ENCODE results near the gene KRTAP21-3. TPM values are rescaled to one million over a fixed set of nuclear protein-coding genes. Genes with fewer than 3 reads are reported as not detected.

Gene KRTAP21-3
- total and polyA plus RNA-seq, 5 donors: not detected

Other genes starting within 250 kb of the KRTAP21-3 start
- not detected for gene KRTAP19-1, start 238.4 kb downstream of the KRTAP21-3 start, total RNA-seq
- not detected for gene KRTAP19-1, start 238.4 kb downstream of the KRTAP21-3 start, polyA plus RNA-seq
- gene KRTAP19-2, start 231.3 kb downstream of the KRTAP21-3 start, total RNA-seq: not detected
- not detected for gene KRTAP19-2, start 231.3 kb downstream of the KRTAP21-3 start, polyA plus RNA-seq
- gene KRTAP19-3, start 226.8 kb downstream of the KRTAP21-3 start, total RNA-seq: not detected
- gene KRTAP19-3, start 226.8 kb downstream of the KRTAP21-3 start, polyA plus RNA-seq: not detected
- gene KRTAP19-4, start 221.6 kb downstream of the KRTAP21-3 start, total RNA-seq: not detected
- gene KRTAP19-4, start 221.6 kb downstream of the KRTAP21-3 start, polyA plus RNA-seq: not detected
- gene KRTAP19-5, start 216.6 kb downstream of the KRTAP21-3 start, total RNA-seq: not detected
- gene KRTAP19-5, start 216.6 kb downstream of the KRTAP21-3 start, polyA plus RNA-seq: not detected
- not detected for gene KRTAP19-6, start 176.9 kb downstream of the KRTAP21-3 start, total RNA-seq
- gene KRTAP19-6, start 176.9 kb downstream of the KRTAP21-3 start, polyA plus RNA-seq: not detected
- not detected for gene KRTAP19-7, start 157.5 kb downstream of the KRTAP21-3 start, total RNA-seq
- 0.52 TPM for gene KRTAP19-7, start 157.5 kb downstream of the KRTAP21-3 start, polyA plus RNA-seq
- gene KRTAP22-2, start 128.4 kb downstream of the KRTAP21-3 start, total RNA-seq: not detected
- gene KRTAP22-2, start 128.4 kb downstream of the KRTAP21-3 start, polyA plus RNA-seq: not detected
- not detected for gene KRTAP6-3, start 126.3 kb downstream of the KRTAP21-3 start, total RNA-seq
- not detected for gene KRTAP6-3, start 126.3 kb downstream of the KRTAP21-3 start, polyA plus RNA-seq
- not detected for gene KRTAP6-2, start 119.9 kb downstream of the KRTAP21-3 start, total RNA-seq
- not detected for gene KRTAP6-2, start 119.9 kb downstream of the KRTAP21-3 start, polyA plus RNA-seq
- not detected for gene KRTAP22-1, start 117.7 kb downstream of the KRTAP21-3 start, total RNA-seq
- not detected for gene KRTAP22-1, start 117.7 kb downstream of the KRTAP21-3 start, polyA plus RNA-seq
- gene KRTAP6-1, start 104.8 kb downstream of the KRTAP21-3 start, total RNA-seq: not detected
- gene KRTAP6-1, start 104.8 kb downstream of the KRTAP21-3 start, polyA plus RNA-seq: not detected
- not detected for gene KRTAP20-1, start 102.4 kb downstream of the KRTAP21-3 start, total RNA-seq
- gene KRTAP20-1, start 102.4 kb downstream of the KRTAP21-3 start, polyA plus RNA-seq: not detected
- gene KRTAP20-4, start 98.2 kb downstream of the KRTAP21-3 start, total RNA-seq: not detected
- not detected for gene KRTAP20-4, start 98.2 kb downstream of the KRTAP21-3 start, polyA plus RNA-seq
- not detected for gene KRTAP20-2, start 83.6 kb downstream of the KRTAP21-3 start, total RNA-seq
- not detected for gene KRTAP20-2, start 83.6 kb downstream of the KRTAP21-3 start, polyA plus RNA-seq
- not detected for gene KRTAP20-3, start 75.9 kb downstream of the KRTAP21-3 start, total RNA-seq
- not detected for gene KRTAP20-3, start 75.9 kb downstream of the KRTAP21-3 start, polyA plus RNA-seq
- not detected for gene KRTAP21-2, start 28.5 kb upstream of the KRTAP21-3 start, total RNA-seq
- not detected for gene KRTAP21-2, start 28.5 kb upstream of the KRTAP21-3 start, polyA plus RNA-seq
- not detected for gene KRTAP21-1, start 36.7 kb upstream of the KRTAP21-3 start, total RNA-seq
- gene KRTAP21-1, start 36.7 kb upstream of the KRTAP21-3 start, polyA plus RNA-seq: not detected
- gene KRTAP8-1, start 94.5 kb upstream of the KRTAP21-3 start, total RNA-seq: not detected
- not detected for gene KRTAP8-1, start 94.5 kb upstream of the KRTAP21-3 start, polyA plus RNA-seq
- gene KRTAP7-1, start 111.0 kb upstream of the KRTAP21-3 start, total RNA-seq: not detected
- gene KRTAP7-1, start 111.0 kb upstream of the KRTAP21-3 start, polyA plus RNA-seq: not detected
- gene KRTAP11-1, start 162.8 kb upstream of the KRTAP21-3 start, total RNA-seq: not detected
- not detected for gene KRTAP11-1, start 162.8 kb upstream of the KRTAP21-3 start, polyA plus RNA-seq